Measurements from ENCODE around the gene CCDC71.

GRCh38 chr3:49122451-49122850 lies 43.7 kb downstream of the CCDC71 start:
- no peak for TF ChIP-seq EZH2 (optimal IDR thresholded peaks at IDR 0.05; ENCODE audit: low read depth, low read length)
- TF ChIP-seq CTCF (IDR thresholded peaks at IDR 0.05; ENCODE audit: low read length): no peak
- TF ChIP-seq EZH2phosphoT487 (IDR thresholded peaks at IDR 0.05; ENCODE audit: low read length): no peak
